H9 (cell line): ENCODE measurements around the gene SLC4A5. TPM values are rescaled to one million over a fixed set of nuclear protein-coding genes. Genes with fewer than 3 reads are reported as not detected.
A peak's percentile ranks its signal among the peaks of the same experiment; 100 is the strongest.

Experiments
- DNase-seq: peaks from one replicate; pipeline ENCODE4 v3.0.0-alpha.2; 2017
- H2AFZ ChIP-seq: one replicate; pipeline ENCODE4 v1.6.1; 2013; ENCODE audit warnings: mild to moderate bottlenecking, low read length, control low read depth, moderate library complexity
- H2AK5ac ChIP-seq: 2 replicates; pipeline ENCODE4 v1.6.1; 2013; ENCODE audit warnings: low read length, control low read depth, mixed read lengths; ENCODE audit not compliant: insufficient read length
- H2BK120ac ChIP-seq: one replicate; pipeline ENCODE4 v1.6.1; 2013; ENCODE audit warnings: low read depth, mild to moderate bottlenecking, low read length, control low read depth, inconsistent platforms; ENCODE audit not compliant: poor library complexity, severe bottlenecking
- H2BK12ac ChIP-seq: 2 replicates; pipeline ENCODE4 v1.6.1; 2013; ENCODE audit warnings: low read length, control low read depth, mixed read lengths, low read depth; ENCODE audit not compliant: insufficient read length
- H2BK15ac ChIP-seq: 2 replicates; pipeline ENCODE4 v1.6.1; 2013; ENCODE audit warnings: low read depth, low read length, control low read depth
- H2BK20ac ChIP-seq: one replicate; pipeline ENCODE4 v1.6.1; 2013; ENCODE audit warnings: low read depth, mild to moderate bottlenecking, low read length, control low read depth, inconsistent platforms; ENCODE audit not compliant: poor library complexity, severe bottlenecking
- H2BK5ac ChIP-seq: 2 replicates; pipeline ENCODE4 v1.6.1; 2013; ENCODE audit warnings: low read length, control low read depth, mixed read lengths; ENCODE audit not compliant: insufficient read length
- H3K14ac ChIP-seq: 2 replicates; pipeline ENCODE4 v1.6.1; 2013; ENCODE audit warnings: low read length, control low read depth; ENCODE audit not compliant: insufficient read depth
- H3K18ac ChIP-seq: 2 replicates; pipeline ENCODE4 v1.6.1; 2013; ENCODE audit warnings: low read depth, mild to moderate bottlenecking, mixed read lengths, low read length, control low read depth; ENCODE audit not compliant: insufficient read length
- H3K23ac ChIP-seq: 2 replicates; pipeline ENCODE4 v1.6.1; 2013; ENCODE audit warnings: low read length, control low read depth, mixed read lengths, low read depth; ENCODE audit not compliant: insufficient read length
- H3K23me2 ChIP-seq: 2 replicates; pipeline ENCODE4 v1.6.1; 2013; ENCODE audit warnings: low read depth, mild to moderate bottlenecking, mixed read lengths, low read length, control low read depth; ENCODE audit not compliant: insufficient read length, poor library complexity, severe bottlenecking
- H3K27ac ChIP-seq: 2 replicates; pipeline ENCODE4 v1.5.1; 2013; ENCODE audit warnings: low read length, control low read depth, mixed read lengths, low read depth; ENCODE audit not compliant: insufficient read length
- H3K27me3 ChIP-seq: 2 replicates; pipeline ENCODE4 v1.6.1; 2013; ENCODE audit warnings: low read length, control low read depth, inconsistent platforms; ENCODE audit not compliant: insufficient read depth
- H3K4ac ChIP-seq: 2 replicates; pipeline ENCODE4 v1.6.1; 2013; ENCODE audit warnings: low read depth, mild to moderate bottlenecking, control low read depth, inconsistent platforms, low read length, moderate library complexity
- H3K4me1 ChIP-seq: 2 replicates; pipeline ENCODE4 v1.6.1; 2013; ENCODE audit warnings: low read length, control low read depth, inconsistent platforms; ENCODE audit not compliant: insufficient read depth
- H3K4me2 ChIP-seq: 2 replicates; pipeline ENCODE4 v1.6.1; 2013; ENCODE audit warnings: low read length, control low read depth, mixed read lengths; ENCODE audit not compliant: insufficient read length, insufficient read depth
- H3K56ac ChIP-seq: 2 replicates; pipeline ENCODE4 v1.6.1; 2013; ENCODE audit warnings: low read depth, mild to moderate bottlenecking, mixed read lengths, low read length, control low read depth; ENCODE audit not compliant: insufficient read length
- H3K79me1 ChIP-seq: 2 replicates; pipeline ENCODE4 v1.6.1; 2013; ENCODE audit warnings: low read depth, mild to moderate bottlenecking, moderate library complexity, low read length, control low read depth, inconsistent platforms; ENCODE audit not compliant: insufficient read depth, poor library complexity, severe bottlenecking
- H3K79me2 ChIP-seq: 2 replicates; pipeline ENCODE4 v1.6.1; 2013; ENCODE audit warnings: low read length, control low read depth, inconsistent platforms; ENCODE audit not compliant: insufficient read depth
- H3K9ac ChIP-seq: 2 replicates; pipeline ENCODE4 v1.6.1; 2013; ENCODE audit warnings: low read length, control low read depth, mixed read lengths; ENCODE audit not compliant: insufficient read length; ENCODE audit errors: extremely low read depth
- H3K9me3 ChIP-seq: one replicate; pipeline ENCODE4 v1.6.1; 2013; ENCODE audit warnings: low read depth, low read length, inconsistent platforms; ENCODE audit not compliant: control insufficient read depth
- H3T11ph ChIP-seq: one replicate; pipeline ENCODE4 v1.6.1; 2013; ENCODE audit warnings: mild to moderate bottlenecking, low read length, control low read depth, inconsistent platforms
- H4K20me1 ChIP-seq: one replicate; pipeline ENCODE4 v1.6.1; 2013; ENCODE audit not compliant: control insufficient read depth, insufficient read length, insufficient read depth
- H4K5ac ChIP-seq: 2 replicates; pipeline ENCODE4 v1.6.1; 2013; ENCODE audit warnings: low read depth, mild to moderate bottlenecking, mixed read lengths, low read length, control low read depth; ENCODE audit not compliant: insufficient read length
- H4K8ac ChIP-seq: replicated peaks from 2 replicates; pipeline ENCODE4 v1.6.1; 2013; ENCODE audit warnings: low read length, control low read depth, mixed read lengths, low read depth; ENCODE audit not compliant: insufficient read length
- H4K91ac ChIP-seq: 2 replicates; pipeline ENCODE4 v1.6.1; 2013; ENCODE audit warnings: low read depth, mild to moderate bottlenecking, moderate library complexity, mixed read lengths, low read length, control low read depth; ENCODE audit not compliant: insufficient read length
- H3K27ac Mint-ChIP-seq, 3 experiments: 2 replicates in 2 of 3; 3 replicates in 1 of 3; pipeline ENCODE4 v1.8.0; 2020 to 2021; ENCODE audit warnings: mixed read lengths in 3 of 3, mild to moderate bottlenecking in 1 of 3, moderate library complexity in 1 of 3
- H3K27me3 Mint-ChIP-seq: 2 replicates; pipeline ENCODE4 v1.8.0; 2021; ENCODE audit warnings: low read depth, mild to moderate bottlenecking, moderate library complexity, mixed read lengths
- H3K36me3 Mint-ChIP-seq, 3 experiments: 2 replicates in 2 of 3; 3 replicates in 1 of 3; pipeline ENCODE4 v1.8.0; 2020 to 2021; ENCODE audit warnings: low read depth in 3 of 3, mixed read lengths in 3 of 3; ENCODE audit not compliant: insufficient read depth in 1 of 3
- H3K4me1 Mint-ChIP-seq, 2 experiments: 2 replicates each; pipeline ENCODE4 v1.8.0; 2020; ENCODE audit warnings: mixed read lengths in 2 of 2
- H3K4me3 Mint-ChIP-seq, 2 experiments: 2 replicates in 1 of 2; 3 replicates in 1 of 2; pipeline ENCODE4 v1.8.0; 2020 to 2021; ENCODE audit warnings: mild to moderate bottlenecking in 2 of 2, mixed read lengths in 2 of 2, moderate library complexity in 1 of 2
- H3K9me3 Mint-ChIP-seq, 2 experiments: 2 replicates in 1 of 2; 3 replicates in 1 of 2; pipeline ENCODE4 v1.8.0; 2020; ENCODE audit warnings: mild to moderate bottlenecking in 2 of 2, mixed read lengths in 2 of 2, moderate library complexity in 1 of 2
- CTCF ChIP-seq: fragments of 200-600 bp; sonication (generic); conservative IDR thresholded peaks from 3 replicates; pipeline ENCODE4 v1.8.0; 2021; ENCODE audit warnings: antibody characterized with exemption, mild to moderate bottlenecking
- WGBS: extraction: QIAGEN DNeasy Blood & Tissue Kit; methylation state at CpG from one replicate; pipeline ENCODE4 v1.1.7; 2013; ENCODE audit warnings: missing lambda C conversion rate, low lambda C conversion rate, mixed read lengths; ENCODE audit not compliant: insufficient read length; ENCODE audit errors: extremely low coverage; 5-methylcytosine and 5-hydroxymethylcytosine counted together
- total RNA-seq: library from RNA; stranded (reverse); gene quantifications from 2 replicates; pipeline ENCODE4 v1.2.1, GENCODE V29; 2021

Gene SLC4A5
- total RNA-seq, 1 experiment from 2014 or later = 0.50 TPM

GRCh38 chr2:74390606-74391005 is 47.4 kb upstream of the SLC4A5 start:
- Mint-ChIP-seq H3K4me3 (peak overlapping the region; percentile 84 to 90), H3K27ac (no peak overlapping the region), H3K27me3 (peaks cover 1% of the 10 kb centered on the region), H3K9me3 (no peaks in the 10 kb centered on the region), H3K4me1 (peaks cover 0 to 6% of the 10 kb centered on the region in 2 experiments; a peak in 3 of 4 replicates), H3K36me3 (no peaks in the 10 kb centered on the region)
- Histone ChIP-seq H3K79me1 (no peaks in the 10 kb centered on the region), H2BK12ac (no peak overlapping the region), H2AK5ac (no peak overlapping the region), H3K9ac (no peak overlapping the region), H2BK5ac (no peak overlapping the region), H4K8ac (no peak overlapping the region), H3K56ac (no peak overlapping the region), H4K5ac (no peak overlapping the region), H3K9me3 (no peaks in the 10 kb centered on the region), H2BK15ac (no peak overlapping the region), H2BK20ac (no peak overlapping the region), H3K23me2 (peaks cover 7% of the 10 kb centered on the region), H2BK120ac (no peak overlapping the region), H2AFZ (no peak overlapping the region), H4K91ac (no peak overlapping the region), H3K27me3 (no peaks in the 10 kb centered on the region), H3K18ac (no peak overlapping the region), H3K23ac (no peak overlapping the region), H3K14ac (no peak overlapping the region), H3K4me2 (peak overlapping the region; percentile 96), H3K4ac (no peak overlapping the region), H3K27ac (no peak overlapping the region), H4K20me1 (no peaks in the 10 kb centered on the region), H3T11ph (no peak overlapping the region), H3K79me2 (peaks cover 18% of the 10 kb centered on the region; the same call in 1 of the 2 replicates), H3K4me1 (peaks cover 4% of the 10 kb centered on the region; the same call in 1 of the 2 replicates)
- DNase-seq = no peak
- TF ChIP-seq CTCF = no peak
- no CpG with 5 or more reads among the region's 5 CpGs for WGBS
